NT2/D1 (cell line): ENCODE data around the gene SRRM2.

Experiments
- SUZ12 ChIP-seq: IDR thresholded peaks from 2 replicates; pipeline ENCODE4 v1.6.1; 2011; ENCODE audit not compliant: insufficient read length, insufficient read depth; ENCODE audit errors: extremely low read depth
- YY1 ChIP-seq: IDR thresholded peaks from 2 replicates; pipeline ENCODE4 v1.6.1; 2011; ENCODE audit not compliant: insufficient read length, insufficient read depth
- ZNF274 ChIP-seq: IDR thresholded peaks from 2 replicates; pipeline ENCODE4 v1.6.1; 2011; ENCODE audit warnings: mild to moderate bottlenecking, low read depth, low read length

GRCh38 chr16:2745116-2745890, 7.1 kb upstream of the SRRM2 start:
- TF ChIP-seq YY1: no peak
- no peak for TF ChIP-seq ZNF274
- TF ChIP-seq SUZ12: no peak
